ENCODE results near the gene WDHD1. TPM values are rescaled to one million over a fixed set of nuclear protein-coding genes. Genes with fewer than 3 reads are reported as not detected.

Gene WDHD1
- polyA plus RNA-seq, 1 donor (not counting 4 experiments of a cell fraction or from before 2014, with no cell fraction given): 13.0 TPM

- peak; percentile 88 for FAIRE-seq
- peak overlapping the region; percentile 64 for H2AFZ ChIP-seq (ENCODE audit: control insufficient read depth, low read length)
- H3K27ac ChIP-seq (ENCODE audit: control insufficient read depth, insufficient read depth, low read length): peak overlapping the region; percentile 65
- TF ChIP-seq CTCF (optimal IDR thresholded peaks at IDR 0.05 in 1 of 3, IDR thresholded peaks at IDR 0.05 in 1 of 3, conservative IDR thresholded peaks at IDR 0.05 in 1 of 3; ENCODE audit: extremely low read depth in 1 of 3, insufficient read depth in 2 of 3, low read length in 3 of 3) (peak in 2 of 3 experiments; percentile 55 to 86), EZH2 (IDR thresholded peaks at IDR 0.05; ENCODE audit: low read length) (no peak)
- H3K4me3 ChIP-seq (ENCODE audit: control insufficient read depth in 2 of 3, extremely low read depth in 1 of 3, insufficient read depth in 2 of 3, low read depth in 1 of 3, low read length in 3 of 3): no peak overlapping the region
- no peaks in the 10 kb centered on the region for H3K36me3 ChIP-seq (ENCODE audit: control insufficient read depth in 2 of 2, extremely low read depth in 1 of 2, insufficient read depth in 2 of 2, low read length in 2 of 2)
- dilution Hi-C loops (cut with MboI; ENCODE audit: extremely low pct_ligation_motif_present, low sequenced_read_pairs): no loop called here
- DNase-seq (ENCODE audit: low read depth, low spot score): no peak
- no peaks in the 10 kb centered on the region for H3K9me3 ChIP-seq (ENCODE audit: control insufficient read depth, low read depth, low read length)
- no peaks in the 10 kb centered on the region for H3K27me3 ChIP-seq (ENCODE audit: control insufficient read depth, extremely low read depth, insufficient read depth, low read length)
- peaks cover 20% of the 10 kb centered on the region for H3K4me1 ChIP-seq (ENCODE audit: control insufficient read depth, extremely low read depth, insufficient read depth, low read length)
- H3K79me2 ChIP-seq (ENCODE audit: control insufficient read depth, insufficient read depth, low read length): no peaks in the 10 kb centered on the region
- H4K20me1 ChIP-seq (ENCODE audit: control insufficient read depth, extremely low read depth, insufficient read depth, low read length): no peaks in the 10 kb centered on the region
- peak overlapping the region; percentile 52 for H3K9ac ChIP-seq (ENCODE audit: control insufficient read depth, extremely low read depth, insufficient read depth, low read length)
- peak overlapping the region; percentile 6 for H3K4me2 ChIP-seq (ENCODE audit: control insufficient read depth, extremely low read depth, insufficient read depth, low read depth, low read length)
- no peaks in the 10 kb centered on the region for H3K9me1 ChIP-seq (ENCODE audit: control insufficient read depth, extremely low read depth, insufficient read depth, low read length)
These were observed 133.6 kb downstream of the WDHD1 start for GRCh38 chr14:54893151-54893760.

GRCh38 chr14:54891471-54892245, 135.2 kb downstream of the WDHD1 start:
- H3K4me2 ChIP-seq (ENCODE audit: control insufficient read depth, extremely low read depth, insufficient read depth, low read depth, low read length): no peak overlapping the region
- no peak for DNase-seq (ENCODE audit: low read depth, low spot score)
- H3K9me1 ChIP-seq (ENCODE audit: control insufficient read depth, extremely low read depth, insufficient read depth, low read length): no peaks in the 10 kb centered on the region
- FAIRE-seq: no peak
- H3K27ac ChIP-seq (ENCODE audit: control insufficient read depth, insufficient read depth, low read length): no peak overlapping the region
- no peaks in the 10 kb centered on the region for H3K79me2 ChIP-seq (ENCODE audit: control insufficient read depth, insufficient read depth, low read length)
- no peaks in the 10 kb centered on the region for H3K27me3 ChIP-seq (ENCODE audit: control insufficient read depth, extremely low read depth, insufficient read depth, low read length)
- no peak overlapping the region for H3K9ac ChIP-seq (ENCODE audit: control insufficient read depth, extremely low read depth, insufficient read depth, low read length)
- H3K36me3 ChIP-seq (ENCODE audit: control insufficient read depth in 2 of 2, extremely low read depth in 1 of 2, insufficient read depth in 2 of 2, low read length in 2 of 2): no peaks in the 10 kb centered on the region
- dilution Hi-C loops (cut with MboI; ENCODE audit: extremely low pct_ligation_motif_present, low sequenced_read_pairs): no loop called here
- no peaks in the 10 kb centered on the region for H4K20me1 ChIP-seq (ENCODE audit: control insufficient read depth, extremely low read depth, insufficient read depth, low read length)
- peaks cover 25% of the 10 kb centered on the region for H3K4me1 ChIP-seq (ENCODE audit: control insufficient read depth, extremely low read depth, insufficient read depth, low read length)
- no peak for TF ChIP-seq EZH2 (IDR thresholded peaks at IDR 0.05; ENCODE audit: low read length)
- TF ChIP-seq CTCF (optimal IDR thresholded peaks at IDR 0.05 in 1 of 3, IDR thresholded peaks at IDR 0.05 in 1 of 3, conservative IDR thresholded peaks at IDR 0.05 in 1 of 3; ENCODE audit: extremely low read depth in 1 of 3, insufficient read depth in 2 of 3, low read length in 3 of 3): no peak
- H3K4me3 ChIP-seq (ENCODE audit: control insufficient read depth in 2 of 3, extremely low read depth in 1 of 3, insufficient read depth in 2 of 3, low read depth in 1 of 3, low read length in 3 of 3): no peak overlapping the region
- H2AFZ ChIP-seq (ENCODE audit: control insufficient read depth, low read length): no peak overlapping the region
- H3K9me3 ChIP-seq (ENCODE audit: control insufficient read depth, low read depth, low read length): no peaks in the 10 kb centered on the region
